ENCODE measurements around the gene BECN2. TPM values are rescaled to one million over a fixed set of nuclear protein-coding genes. Genes with fewer than 3 reads are reported as not detected.

The BECN2 gene
- total and polyA plus RNA-seq, 2 of the 13 experiments (the other 11 are each of a cell fraction or from before 2014, with no cell fraction given) = not detected

GRCh38 chr1:242002510-242002909, 44.9 kb downstream of the BECN2 start (continued):
- TF ChIP-seq AKNA (CRISPR knock-in tag; IDR thresholded peaks at IDR 0.05; ENCODE audit: borderline replicate concordance) = no peak
- no peak for TF ChIP-seq NAIF1 (CRISPR knock-in tag; IDR thresholded peaks at IDR 0.05; ENCODE audit: borderline replicate concordance)
- no peak for TF ChIP-seq PRDM15 (CRISPR knock-in tag; IDR thresholded peaks at IDR 0.05)
- TF ChIP-seq ZNF451 (CRISPR knock-in tag; IDR thresholded peaks at IDR 0.05) = no peak
- no peak for TF ChIP-seq NFYB (CRISPR knock-in tag; IDR thresholded peaks at IDR 0.05)
- TF ChIP-seq HOXD1 (CRISPR knock-in tag; IDR thresholded peaks at IDR 0.05) = no peak
- no peak for TF ChIP-seq CEBPB (IDR thresholded peaks at IDR 0.05; ENCODE audit: borderline replicate concordance, low read depth, low read length)
- no peak for TF ChIP-seq MXI1 (IDR thresholded peaks at IDR 0.05; ENCODE audit: borderline replicate concordance, low read depth, low read length)
- TF ChIP-seq HMGXB3 (CRISPR knock-in tag; IDR thresholded peaks at IDR 0.05; ENCODE audit: borderline replicate concordance) = no peak
- no peak for TF ChIP-seq NCOA1 (CRISPR knock-in tag; IDR thresholded peaks at IDR 0.05)

Data from HepG2 (cell line).